Activated CD4-positive, alpha-beta T cell treated with anti-CD3 and anti-CD28 coated beads for 48 hours (primary cell): ENCODE data around the gene DCDC2.
A peak's percentile ranks its signal among the peaks of the same experiment; 100 is the strongest.
"Not testable (repeated sequence)": the region's sequence is repeated elsewhere in the genome, so short reads cannot be mapped to it uniquely, and the experiment has no call there.

Experiments used
- DNase-seq: peaks from one replicate; pipeline ENCODE4 v3.0.0-alpha.2; 2020

Gene DCDC2

GRCh38 chr6:24378473-24379097 lies 20.7 kb upstream of the DCDC2 start:
- DNase-seq, result no peak

- DNase-seq, result no peak
Observed at GRCh38 chr6:24376871-24377270, 19.0 kb upstream of the DCDC2 start.

GRCh38 chr6:24374612-24375011 lies 16.8 kb upstream of the DCDC2 start:
- DNase-seq, result no peak

- not testable (repeated sequence) for DNase-seq
Observed at GRCh38 chr6:24365103-24365633, 7.3 kb upstream of the DCDC2 start.

GRCh38 chr6:24362363-24362762 lies 4.5 kb upstream of the DCDC2 start:
- DNase-seq, result not testable (repeated sequence)

GRCh38 chr6:24359640-24360454 lies 2.0 kb upstream of the DCDC2 start:
- DNase-seq, result peak; percentile 95

- no peak for DNase-seq
Observed at GRCh38 chr6:24358219-24358821, 461 bp upstream of the DCDC2 start.

GRCh38 chr6:24356310-24356973 lies 1.4 kb downstream of the DCDC2 start:
- no peak for DNase-seq

- no peak for DNase-seq
Observed at GRCh38 chr6:24355393-24355792, 2.5 kb downstream of the DCDC2 start.

GRCh38 chr6:24353861-24354260 lies 4.0 kb downstream of the DCDC2 start:
- DNase-seq, result no peak

- DNase-seq, result no peak
Observed at GRCh38 chr6:24352434-24352833, 5.4 kb downstream of the DCDC2 start.

GRCh38 chr6:24344976-24345375 lies 12.9 kb downstream of the DCDC2 start:
- DNase-seq, result no peak

GRCh38 chr6:24340998-24341938 lies 16.6 kb downstream of the DCDC2 start:
- no peak for DNase-seq

GRCh38 chr6:24339932-24340331 lies 17.9 kb downstream of the DCDC2 start:
- no peak for DNase-seq

GRCh38 chr6:24334285-24334684 lies 23.6 kb downstream of the DCDC2 start:
- DNase-seq, result no peak

GRCh38 chr6:24332317-24332716 lies 25.5 kb downstream of the DCDC2 start:
- DNase-seq, result no peak

GRCh38 chr6:24330137-24330732 lies 27.6 kb downstream of the DCDC2 start:
- DNase-seq, result no peak

GRCh38 chr6:24329451-24329850 lies 28.4 kb downstream of the DCDC2 start:
- DNase-seq, result no peak

- no peak for DNase-seq
Observed at GRCh38 chr6:24329022-24329421, 28.8 kb downstream of the DCDC2 start.

- DNase-seq, result no peak
Observed at GRCh38 chr6:24327756-24328155, 30.1 kb downstream of the DCDC2 start.

GRCh38 chr6:24325978-24326377 lies 31.9 kb downstream of the DCDC2 start:
- no peak for DNase-seq

- no peak for DNase-seq
Observed at GRCh38 chr6:24324617-24325016, 33.2 kb downstream of the DCDC2 start.
